ENCODE measurements around the gene ZNF536.

DNA sequence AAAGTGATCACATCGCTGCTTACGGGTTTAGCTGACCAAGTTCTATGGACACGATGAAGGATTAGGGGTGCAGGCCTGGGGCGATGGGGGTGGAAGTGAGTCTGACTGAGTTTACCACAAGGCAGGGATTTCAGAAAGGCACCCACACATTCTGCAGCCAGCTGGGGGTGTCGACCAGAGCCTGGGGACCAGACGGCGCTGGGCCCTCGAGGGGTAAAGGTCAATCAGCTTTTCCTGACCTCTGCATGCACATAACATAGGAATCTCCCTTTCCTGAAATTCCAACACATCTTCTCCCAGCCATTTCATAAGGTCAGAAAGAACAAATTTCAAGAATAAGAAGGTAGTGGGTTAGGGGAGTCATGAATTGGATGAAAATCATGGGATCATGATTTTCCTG, 92.0 kb downstream of the ZNF536 start:
- TF ChIP-seq, protein P1, sequence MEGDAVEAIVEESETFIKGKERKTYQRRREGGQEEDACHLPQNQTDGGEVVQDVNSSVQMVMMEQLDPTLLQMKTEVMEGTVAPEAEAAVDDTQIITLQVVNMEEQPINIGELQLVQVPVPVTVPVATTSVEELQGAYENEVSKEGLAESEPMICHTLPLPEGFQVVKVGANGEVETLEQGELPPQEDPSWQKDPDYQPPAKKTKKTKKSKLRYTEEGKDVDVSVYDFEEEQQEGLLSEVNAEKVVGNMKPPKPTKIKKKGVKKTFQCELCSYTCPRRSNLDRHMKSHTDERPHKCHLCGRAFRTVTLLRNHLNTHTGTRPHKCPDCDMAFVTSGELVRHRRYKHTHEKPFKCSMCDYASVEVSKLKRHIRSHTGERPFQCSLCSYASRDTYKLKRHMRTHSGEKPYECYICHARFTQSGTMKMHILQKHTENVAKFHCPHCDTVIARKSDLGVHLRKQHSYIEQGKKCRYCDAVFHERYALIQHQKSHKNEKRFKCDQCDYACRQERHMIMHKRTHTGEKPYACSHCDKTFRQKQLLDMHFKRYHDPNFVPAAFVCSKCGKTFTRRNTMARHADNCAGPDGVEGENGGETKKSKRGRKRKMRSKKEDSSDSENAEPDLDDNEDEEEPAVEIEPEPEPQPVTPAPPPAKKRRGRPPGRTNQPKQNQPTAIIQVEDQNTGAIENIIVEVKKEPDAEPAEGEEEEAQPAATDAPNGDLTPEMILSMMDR (IDR thresholded peaks at IDR 0.05; ENCODE audit: extremely low read depth in 1 of 2, insufficient read depth in 1 of 2, low read depth in 1 of 2, low read length in 2 of 2), result no peak
- TF ChIP-seq POLR2AphosphoS5 (IDR thresholded peaks at IDR 0.05; ENCODE audit: insufficient read depth, low read depth, low read length), result no peak
- no peak for TF ChIP-seq GATA2 (IDR thresholded peaks at IDR 0.05; ENCODE audit: insufficient read depth, insufficient read length, low read depth, low read length)
